ENCODE measurements around the gene KRR1.
A peak's percentile ranks its signal among the peaks of the same experiment; 100 is the strongest.
"Not testable (repeated sequence)": the region's sequence is repeated elsewhere in the genome, so short reads cannot be mapped to it uniquely, and the experiment has no call there.

The KRR1 gene

GRCh38 chr12:75522124-75522523 lies 10.7 kb upstream of the KRR1 start:
- DNase-seq, result not testable (repeated sequence)

- DNase-seq, result not testable (repeated sequence)
Measured at GRCh38 chr12:75521224-75521623, 9.8 kb upstream of the KRR1 start.

- DNase-seq, result no peak
Measured at GRCh38 chr12:75509621-75510020, 1.8 kb downstream of the KRR1 start.

- no peak for DNase-seq
Measured at GRCh38 chr12:75508159-75508558, 3.2 kb downstream of the KRR1 start.

- peak; percentile 28 for DNase-seq
Measured at GRCh38 chr12:75507086-75507485, 4.3 kb downstream of the KRR1 start.

GRCh38 chr12:75505706-75506312 lies 5.6 kb downstream of the KRR1 start:
- peak; percentile 12 for DNase-seq

GRCh38 chr12:75503866-75504265 lies 7.5 kb downstream of the KRR1 start:
- DNase-seq, result no peak

GRCh38 chr12:75503459-75503858 lies 8.0 kb downstream of the KRR1 start:
- DNase-seq, result no peak

GRCh38 chr12:75491169-75491568 lies 20.2 kb downstream of the KRR1 start:
- no peak for DNase-seq

GRCh38 chr12:75489613-75490210 lies 21.7 kb downstream of the KRR1 start:
- DNase-seq, result no peak

GRCh38 chr12:75489187-75489586 lies 22.2 kb downstream of the KRR1 start:
- no peak for DNase-seq

- peak; percentile 24 for DNase-seq
Measured at GRCh38 chr12:75488553-75488952, 22.9 kb downstream of the KRR1 start.

GRCh38 chr12:75487308-75487707 lies 24.1 kb downstream of the KRR1 start:
- no peak for DNase-seq

- DNase-seq, result not testable (repeated sequence)
Measured at GRCh38 chr12:75484450-75484849, 27.0 kb downstream of the KRR1 start.

GRCh38 chr12:75483431-75483830 lies 28.0 kb downstream of the KRR1 start:
- DNase-seq, result no peak

- DNase-seq, result peak; percentile 52
Measured at GRCh38 chr12:75482646-75483045, 28.8 kb downstream of the KRR1 start.

GRCh38 chr12:75481774-75482173 lies 29.6 kb downstream of the KRR1 start:
- no peak for DNase-seq

GRCh38 chr12:75481013-75481705 lies 30.2 kb downstream of the KRR1 start:
- peak; percentile 14 for DNase-seq

GRCh38 chr12:75480469-75480949 lies 30.9 kb downstream of the KRR1 start, which contains the start of gene GLIPR1:
Gene GLIPR1, plus strand, starts transcription at chr12:75480755. Its CDS starts 126 bp downstream, at chr12:75480881.
- DNase-seq, result peak; percentile 59

- peak; percentile 2 for DNase-seq
Measured at GRCh38 chr12:75479963-75480461, 31.4 kb downstream of the KRR1 start.

GRCh38 chr12:75478116-75478794 lies 33.2 kb downstream of the KRR1 start:
- DNase-seq, result no peak

- no peak for DNase-seq
Measured at GRCh38 chr12:75477137-75477536, 34.3 kb downstream of the KRR1 start.

GRCh38 chr12:75476071-75476470 lies 35.3 kb downstream of the KRR1 start:
- DNase-seq, result no peak

All from NCI-H69 (cell line).